NB4 (cell line): ENCODE measurements around the gene TOP1.

ENCODE experiments used
- CTCF ChIP-seq: IDR thresholded peaks from one replicate; pipeline ENCODE4 v1.5.1; 2012; ENCODE audit warnings: low read depth, low read length
- POLR2A ChIP-seq: IDR thresholded peaks from 2 replicates; pipeline ENCODE4 v1.6.1; 2011; ENCODE audit warnings: mild to moderate bottlenecking; ENCODE audit not compliant: insufficient read length; ENCODE audit errors: extremely low read depth

- TF ChIP-seq POLR2A (no peak), CTCF (no peak)
These were observed 34.7 kb upstream of the TOP1 start for GRCh38 chr20:40993794-40994540.
